ENCODE data around the gene ARSG. TPM values are rescaled to one million over a fixed set of nuclear protein-coding genes. Genes with fewer than 3 reads are reported as not detected.

ARSG gene
- total and polyA plus RNA-seq, 2 experiments from 2014 or later = 1.7 to 5.1 TPM

DNA sequence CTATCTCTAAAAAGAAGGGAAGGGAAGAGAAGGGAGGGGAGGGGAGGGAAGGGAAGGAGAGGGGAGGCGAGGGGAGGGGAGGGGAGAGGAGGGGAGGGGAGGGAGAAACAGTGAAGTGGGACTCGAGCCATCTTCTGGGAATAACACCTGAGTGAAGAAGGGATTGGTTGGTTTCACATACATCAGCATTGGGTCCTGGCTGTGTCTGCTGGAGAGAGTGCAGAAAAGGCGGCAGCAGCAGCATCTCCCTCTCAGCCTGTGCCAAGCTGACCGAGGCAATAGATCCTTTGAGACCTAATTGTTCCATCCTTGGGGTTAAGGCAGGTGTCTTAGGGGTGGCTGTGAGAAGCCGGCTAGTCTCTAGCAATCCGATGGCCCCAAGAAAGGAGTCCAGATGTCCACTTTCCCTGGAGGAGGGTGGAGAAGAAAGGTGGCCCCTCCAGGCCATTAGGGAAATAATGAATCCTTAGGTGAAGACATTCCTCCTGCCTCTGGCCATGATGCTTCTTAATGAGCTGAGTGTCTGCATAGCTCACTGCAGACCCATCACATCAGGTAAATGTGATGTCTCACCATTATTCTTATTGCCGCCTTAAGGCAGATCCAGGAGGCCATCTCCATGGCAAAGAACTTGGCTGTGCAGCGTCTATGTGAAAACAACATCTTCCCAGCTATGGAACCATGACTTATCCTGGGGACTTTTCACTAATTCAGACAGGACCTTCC is 94.4 kb downstream of the ARSG start (continued):
- TF ChIP-seq EZH2 (IDR thresholded peaks at IDR 0.05; ENCODE audit: low read depth, unreplicated experiment) (no peak), STAT1 (IDR thresholded peaks at IDR 0.05; ENCODE audit: unreplicated experiment) (no peak), ZNF331 (CRISPR knock-in tag; IDR thresholded peaks at IDR 0.05; ENCODE audit: low read depth) (no peak)
- TF ChIP-seq, protein P1, sequence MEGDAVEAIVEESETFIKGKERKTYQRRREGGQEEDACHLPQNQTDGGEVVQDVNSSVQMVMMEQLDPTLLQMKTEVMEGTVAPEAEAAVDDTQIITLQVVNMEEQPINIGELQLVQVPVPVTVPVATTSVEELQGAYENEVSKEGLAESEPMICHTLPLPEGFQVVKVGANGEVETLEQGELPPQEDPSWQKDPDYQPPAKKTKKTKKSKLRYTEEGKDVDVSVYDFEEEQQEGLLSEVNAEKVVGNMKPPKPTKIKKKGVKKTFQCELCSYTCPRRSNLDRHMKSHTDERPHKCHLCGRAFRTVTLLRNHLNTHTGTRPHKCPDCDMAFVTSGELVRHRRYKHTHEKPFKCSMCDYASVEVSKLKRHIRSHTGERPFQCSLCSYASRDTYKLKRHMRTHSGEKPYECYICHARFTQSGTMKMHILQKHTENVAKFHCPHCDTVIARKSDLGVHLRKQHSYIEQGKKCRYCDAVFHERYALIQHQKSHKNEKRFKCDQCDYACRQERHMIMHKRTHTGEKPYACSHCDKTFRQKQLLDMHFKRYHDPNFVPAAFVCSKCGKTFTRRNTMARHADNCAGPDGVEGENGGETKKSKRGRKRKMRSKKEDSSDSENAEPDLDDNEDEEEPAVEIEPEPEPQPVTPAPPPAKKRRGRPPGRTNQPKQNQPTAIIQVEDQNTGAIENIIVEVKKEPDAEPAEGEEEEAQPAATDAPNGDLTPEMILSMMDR (conservative IDR thresholded peaks at IDR 0.05; ENCODE audit: low read depth in 2 of 2) = no peak

DNA sequence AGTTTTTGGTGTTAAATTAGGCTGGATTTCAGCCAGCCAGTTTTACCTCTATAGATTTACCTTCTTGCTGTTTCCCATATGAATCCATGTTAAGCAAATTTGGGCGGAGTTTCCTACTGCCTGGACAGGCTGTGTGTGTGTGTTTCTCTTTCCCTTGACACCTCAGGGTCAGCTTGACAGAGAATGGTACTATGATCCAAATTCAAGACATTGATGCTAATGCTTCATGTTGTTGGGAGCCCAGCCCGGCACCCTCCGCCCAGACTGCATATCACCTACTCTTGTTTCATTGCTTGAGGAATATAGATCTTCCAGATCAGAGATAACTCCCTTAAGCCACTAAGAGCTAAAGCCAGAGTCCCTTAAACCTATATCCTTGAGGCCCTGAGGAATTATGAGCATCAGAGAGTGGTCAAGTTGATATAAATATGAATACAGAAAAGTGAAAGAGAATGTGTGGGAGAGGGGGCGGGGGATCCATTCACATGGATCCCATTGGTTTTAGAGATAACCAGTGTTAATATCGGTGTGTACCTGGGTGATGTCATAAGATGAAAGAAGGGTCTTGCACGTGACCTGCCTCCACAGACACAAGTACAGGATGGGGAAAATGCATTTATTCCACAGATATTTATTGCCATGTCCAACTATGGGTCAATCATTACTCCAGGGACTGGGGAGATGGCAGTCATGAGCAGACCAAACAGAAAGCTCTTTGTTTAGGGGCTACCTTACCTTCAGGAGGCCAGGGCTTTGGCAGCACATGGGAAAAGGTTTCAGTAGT is 96.3 kb downstream of the ARSG start:
- H2AFZ ChIP-seq = no peak overlapping the region
- no peak overlapping the region for H3K27ac ChIP-seq (ENCODE audit: low read depth)
- no peaks in the 10 kb centered on the region for H3K79me2 ChIP-seq (replicated peaks; ENCODE audit: insufficient read depth)
- no peaks in the 10 kb centered on the region for H3K36me3 ChIP-seq (ENCODE audit: insufficient read depth)
- H3K4me1 Mint-ChIP-seq = no peaks in the 10 kb centered on the region; the same call in 2 of the 3 replicates
- DNase-seq (ENCODE audit: low spot score) = no peak
- no peaks in the 10 kb centered on the region; the same call in 2 of the 3 replicates for H3K9me3 Mint-ChIP-seq
- H3K9me2 ChIP-seq (ENCODE audit: insufficient read depth) = no peaks in the 10 kb centered on the region
- ATAC-seq = no peak
- no peaks in the 10 kb centered on the region for H4K20me1 ChIP-seq (replicated peaks; ENCODE audit: insufficient read depth)
- no peak overlapping the region for H3K4me3 ChIP-seq
- H3K27ac Mint-ChIP-seq = no peak overlapping the region
- H3K27me3 ChIP-seq (ENCODE audit: insufficient read depth) = no peaks in the 10 kb centered on the region
- no peaks in the 10 kb centered on the region for H3K4me1 ChIP-seq (ENCODE audit: insufficient read depth)
- H3F3A ChIP-seq (replicated peaks; ENCODE audit: low read depth) = no peaks in the 10 kb centered on the region
- peaks cover 6% of the 10 kb centered on the region for H3K27me3 Mint-ChIP-seq (ENCODE audit: insufficient read depth, low read depth, poor library complexity)
- no peaks in the 10 kb centered on the region for H3K36me3 Mint-ChIP-seq (ENCODE audit: low read depth)
- no peak overlapping the region for H3K4me3 Mint-ChIP-seq
- H3K4me2 ChIP-seq = no peak overlapping the region
- no peak for TF ChIP-seq POLR2AphosphoS5 (IDR thresholded peaks at IDR 0.05; ENCODE audit: low read depth)
- TF ChIP-seq, protein P2, sequence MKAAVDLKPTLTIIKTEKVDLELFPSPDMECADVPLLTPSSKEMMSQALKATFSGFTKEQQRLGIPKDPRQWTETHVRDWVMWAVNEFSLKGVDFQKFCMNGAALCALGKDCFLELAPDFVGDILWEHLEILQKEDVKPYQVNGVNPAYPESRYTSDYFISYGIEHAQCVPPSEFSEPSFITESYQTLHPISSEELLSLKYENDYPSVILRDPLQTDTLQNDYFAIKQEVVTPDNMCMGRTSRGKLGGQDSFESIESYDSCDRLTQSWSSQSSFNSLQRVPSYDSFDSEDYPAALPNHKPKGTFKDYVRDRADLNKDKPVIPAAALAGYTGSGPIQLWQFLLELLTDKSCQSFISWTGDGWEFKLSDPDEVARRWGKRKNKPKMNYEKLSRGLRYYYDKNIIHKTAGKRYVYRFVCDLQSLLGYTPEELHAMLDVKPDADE (IDR thresholded peaks at IDR 0.05) = no peak
- TF ChIP-seq, protein P3, sequence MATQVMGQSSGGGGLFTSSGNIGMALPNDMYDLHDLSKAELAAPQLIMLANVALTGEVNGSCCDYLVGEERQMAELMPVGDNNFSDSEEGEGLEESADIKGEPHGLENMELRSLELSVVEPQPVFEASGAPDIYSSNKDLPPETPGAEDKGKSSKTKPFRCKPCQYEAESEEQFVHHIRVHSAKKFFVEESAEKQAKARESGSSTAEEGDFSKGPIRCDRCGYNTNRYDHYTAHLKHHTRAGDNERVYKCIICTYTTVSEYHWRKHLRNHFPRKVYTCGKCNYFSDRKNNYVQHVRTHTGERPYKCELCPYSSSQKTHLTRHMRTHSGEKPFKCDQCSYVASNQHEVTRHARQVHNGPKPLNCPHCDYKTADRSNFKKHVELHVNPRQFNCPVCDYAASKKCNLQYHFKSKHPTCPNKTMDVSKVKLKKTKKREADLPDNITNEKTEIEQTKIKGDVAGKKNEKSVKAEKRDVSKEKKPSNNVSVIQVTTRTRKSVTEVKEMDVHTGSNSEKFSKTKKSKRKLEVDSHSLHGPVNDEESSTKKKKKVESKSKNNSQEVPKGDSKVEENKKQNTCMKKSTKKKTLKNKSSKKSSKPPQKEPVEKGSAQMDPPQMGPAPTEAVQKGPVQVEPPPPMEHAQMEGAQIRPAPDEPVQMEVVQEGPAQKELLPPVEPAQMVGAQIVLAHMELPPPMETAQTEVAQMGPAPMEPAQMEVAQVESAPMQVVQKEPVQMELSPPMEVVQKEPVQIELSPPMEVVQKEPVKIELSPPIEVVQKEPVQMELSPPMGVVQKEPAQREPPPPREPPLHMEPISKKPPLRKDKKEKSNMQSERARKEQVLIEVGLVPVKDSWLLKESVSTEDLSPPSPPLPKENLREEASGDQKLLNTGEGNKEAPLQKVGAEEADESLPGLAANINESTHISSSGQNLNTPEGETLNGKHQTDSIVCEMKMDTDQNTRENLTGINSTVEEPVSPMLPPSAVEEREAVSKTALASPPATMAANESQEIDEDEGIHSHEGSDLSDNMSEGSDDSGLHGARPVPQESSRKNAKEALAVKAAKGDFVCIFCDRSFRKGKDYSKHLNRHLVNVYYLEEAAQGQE (IDR thresholded peaks at IDR 0.05; ENCODE audit: unreplicated experiment) = no peak
- TF ChIP-seq, protein P1 (conservative IDR thresholded peaks at IDR 0.05; ENCODE audit: low read depth in 2 of 2) = no peak
- no peak for TF ChIP-seq JUNB (IDR thresholded peaks at IDR 0.05; ENCODE audit: unreplicated experiment)
